WERI-Rb-1 (cell line): ENCODE data around the gene DISP3.

Source experiments
- DNase-seq: peaks from one replicate; pipeline ENCODE4 v3.0.0-alpha.2; 2020
- H3K27ac ChIP-seq: fragments of 250-450 bp; sonication (Bioruptor Pico); 2 replicates; pipeline ENCODE4 v1.5.1; 2020; ENCODE audit warnings: mild to moderate bottlenecking, moderate library complexity
- H3K27me3 ChIP-seq: fragments of 250-450 bp; sonication (Bioruptor Pico); 2 replicates; pipeline ENCODE4 v1.5.1; 2021; ENCODE audit warnings: mild to moderate bottlenecking, low read depth, moderate library complexity; ENCODE audit not compliant: insufficient read depth, severe bottlenecking
- H3K36me3 ChIP-seq: fragments of 250-450 bp; sonication (Bioruptor Pico); 2 replicates; pipeline ENCODE4 v1.5.1; 2020; ENCODE audit warnings: mild to moderate bottlenecking, moderate library complexity
- H3K4me3 ChIP-seq: 2 replicates; pipeline ENCODE4 v1.5.1; 2011; ENCODE audit warnings: low read depth, mild to moderate bottlenecking, control low read depth, low read length
- H3K9me3 ChIP-seq: fragments of 250-450 bp; sonication (Bioruptor Pico); 2 replicates; pipeline ENCODE4 v1.5.1; 2021; ENCODE audit warnings: mild to moderate bottlenecking, moderate library complexity; ENCODE audit not compliant: severe bottlenecking
- CTCF ChIP-seq: IDR thresholded peaks from 2 replicates; pipeline ENCODE4 v1.5.1; 2011; ENCODE audit warnings: low read depth, mild to moderate bottlenecking, control low read depth, inconsistent platforms, low read length

DISP3 gene

GRCh38 chr1:11570821-11571380 lies 91.9 kb downstream of the DISP3 start:
- H3K27me3 ChIP-seq = no peaks in the 10 kb centered on the region
- peaks cover 27% of the 10 kb centered on the region for H3K36me3 ChIP-seq
- no peak overlapping the region for H3K27ac ChIP-seq
- no peak overlapping the region for H3K4me3 ChIP-seq
- no peaks in the 10 kb centered on the region for H3K9me3 ChIP-seq
- no peak for TF ChIP-seq CTCF
- no peak for DNase-seq

DNA sequence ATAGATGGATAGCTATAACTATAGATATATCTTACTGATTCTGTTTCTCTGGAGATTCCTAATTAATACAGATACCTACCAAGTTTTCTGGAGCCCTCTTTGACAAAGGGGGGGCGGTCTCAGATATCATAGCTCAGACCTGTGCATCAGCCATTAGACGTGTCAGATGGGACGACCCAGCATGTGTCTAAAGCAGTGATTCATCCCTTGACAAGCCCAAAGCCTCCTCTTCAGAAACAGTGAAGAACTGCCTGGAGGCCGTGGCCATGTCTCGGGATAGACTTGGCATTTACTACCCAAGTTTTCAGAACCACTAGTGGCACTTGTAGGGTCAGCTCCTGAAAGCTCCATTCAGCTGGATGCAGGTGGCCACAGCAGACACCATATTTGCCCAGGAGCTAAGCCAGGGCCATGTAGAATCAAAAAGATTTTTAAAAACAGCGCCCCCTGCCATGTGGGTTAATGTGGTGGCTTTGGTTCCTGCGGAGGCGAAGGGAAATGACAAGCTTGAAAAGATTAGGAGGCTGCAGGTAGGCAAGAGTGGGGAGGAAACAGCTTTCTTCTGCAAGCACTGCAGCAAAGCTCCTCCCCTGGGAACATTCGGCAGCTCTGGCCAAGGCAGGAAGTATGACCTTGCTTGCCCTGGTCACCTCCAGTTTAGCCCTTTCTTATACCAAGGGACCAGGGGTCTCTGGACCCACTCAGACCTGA lies 93.1 kb downstream of the DISP3 start:
- Histone ChIP-seq H3K9me3 (no peaks in the 10 kb centered on the region), H3K36me3 (peaks cover 27% of the 10 kb centered on the region), H3K27me3 (no peaks in the 10 kb centered on the region), H3K27ac (no peak overlapping the region), H3K4me3 (no peak overlapping the region)
- DNase-seq = peak; percentile 59
- TF ChIP-seq CTCF = 0 out of 2 replicates have a peak, but pooled peaks have one; percentile 19

DNA sequence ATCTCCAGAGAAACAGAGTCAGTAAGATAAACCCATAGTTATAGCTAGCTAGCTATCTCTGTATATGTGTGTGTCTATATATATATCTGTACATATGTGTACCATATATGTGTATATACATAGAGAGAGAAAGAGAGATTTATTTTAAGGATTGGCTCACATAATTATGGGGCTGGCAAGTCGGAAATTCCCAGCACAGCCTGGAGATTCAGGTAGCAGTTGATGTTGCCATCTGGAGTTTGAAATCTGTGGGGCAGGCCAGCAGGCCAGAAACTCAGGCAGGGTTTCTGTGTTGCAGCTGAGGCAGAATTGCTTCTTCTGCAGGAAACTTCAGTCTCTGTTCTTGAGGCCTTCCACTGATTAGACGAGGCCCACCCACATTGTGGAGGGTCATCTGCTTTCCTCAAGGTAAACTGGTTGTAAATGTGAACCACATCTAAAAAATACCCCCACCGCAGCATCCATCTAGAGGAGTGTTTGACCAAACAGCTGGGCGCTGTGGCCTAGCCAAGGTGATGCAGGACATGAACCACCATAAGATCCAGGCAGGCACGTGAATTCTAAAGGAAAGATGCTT lies 94.2 kb downstream of the DISP3 start:
- Histone ChIP-seq H3K9me3 (no peaks in the 10 kb centered on the region), H3K4me3 (no peak overlapping the region), H3K36me3 (peaks cover 24% of the 10 kb centered on the region), H3K27me3 (no peaks in the 10 kb centered on the region), H3K27ac (no peak overlapping the region)
- no peak for DNase-seq
- no peak for TF ChIP-seq CTCF

- Histone ChIP-seq H3K36me3 (peaks cover 16% of the 10 kb centered on the region; the same call in 1 of the 2 replicates), H3K27me3 (no peaks in the 10 kb centered on the region), H3K9me3 (no peaks in the 10 kb centered on the region), H3K27ac (peak overlapping the region; percentile 66), H3K4me3 (no peak overlapping the region)
- TF ChIP-seq CTCF = no peak
- DNase-seq = no peak
Observed at GRCh38 chr1:11575553-11575952, 96.6 kb downstream of the DISP3 start.

- peak; percentile 81 for DNase-seq
- no peaks in the 10 kb centered on the region for H3K27me3 ChIP-seq
- H3K36me3 ChIP-seq = peaks cover 16% of the 10 kb centered on the region; the same call in 1 of the 2 replicates
- no peaks in the 10 kb centered on the region for H3K9me3 ChIP-seq
- no peak for TF ChIP-seq CTCF
- H3K4me3 ChIP-seq = no peak overlapping the region
- H3K27ac ChIP-seq = peak overlapping the region; percentile 66
Observed at GRCh38 chr1:11576109-11576875, 97.3 kb downstream of the DISP3 start.
